ENCODE results near the gene CACNG6.

The CACNG6 gene

GRCh38 chr19:54042989-54043388 is 51.6 kb downstream of the CACNG6 start:
- DNase-seq (ENCODE audit: low read depth), result no peak

DNA sequence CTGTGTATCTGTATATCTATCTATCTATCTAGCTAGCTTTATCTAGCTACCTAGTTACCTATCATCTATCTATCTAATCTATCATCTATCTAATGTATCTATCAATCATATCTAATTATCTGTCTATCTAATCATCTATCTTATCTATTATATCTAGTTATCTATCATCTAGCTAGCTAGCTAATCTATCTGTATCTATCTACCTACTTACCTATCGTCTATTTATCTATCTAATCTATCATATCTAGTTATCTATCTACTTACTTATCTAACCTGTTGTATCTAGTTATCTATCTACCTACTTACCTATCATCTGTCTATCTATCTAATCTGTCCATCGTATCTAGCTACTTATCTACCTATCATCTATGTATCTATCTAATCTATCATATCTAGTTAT is 54.3 kb downstream of the CACNG6 start:
- DNase-seq (ENCODE audit: low read depth), result no peak

DNA sequence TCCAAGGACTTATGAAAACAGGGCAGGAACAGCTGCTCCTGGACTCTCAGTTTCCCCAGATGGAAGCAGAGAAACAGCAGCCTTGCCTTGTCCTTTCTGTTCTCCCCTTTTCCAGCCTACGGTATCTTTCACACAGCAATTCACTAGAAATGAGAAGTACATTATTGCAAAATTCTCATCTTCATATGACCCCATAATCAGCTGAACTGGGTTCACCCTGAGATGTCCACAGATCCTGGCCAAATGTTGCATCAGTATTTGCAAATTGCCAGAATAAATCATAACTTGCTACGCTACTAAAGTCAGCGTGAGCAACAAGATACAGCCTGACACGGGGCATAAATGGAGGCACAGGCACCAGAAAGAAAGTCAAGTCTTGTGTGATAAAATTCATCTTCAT is 56.2 kb downstream of the CACNG6 start:
- no peak for DNase-seq (ENCODE audit: low read depth)

All from stimulated activated CD8-positive, alpha-beta memory T cell treated with anti-CD3 and anti-CD28 coated beads, Interleukin-12 subunit alpha, Interleukin-12 subunit beta, amount 100 ng/mL, for 1 hour (primary cell).